T-helper 17 cell (primary cell): ENCODE data around the gene PKP3. TPM values are rescaled to one million over a fixed set of nuclear protein-coding genes. Genes with fewer than 3 reads are reported as not detected.
"Not testable (repeated sequence)": the region's sequence is repeated elsewhere in the genome, so short reads cannot be mapped to it uniquely, and the experiment has no call there.

ENCODE experiments used
- ATAC-seq: fragments of 150-1000 bp; cut with Tn5 transposase; 2 replicates; pipeline ENCODE4 v1.10.0; 2021; ENCODE audit warnings: mild to moderate bottlenecking, moderate library complexity
- DNase-seq, 3 donors: peaks; one replicate each; pipeline versions ENCODE4 v3.0.0 to v3.0.0-alpha.2; 2020 to 2021
- H3K9me3 ChIP-seq: one replicate; pipeline ENCODE4 v1.7.0; 2013; ENCODE audit warnings: low read length, mild to moderate bottlenecking; ENCODE audit not compliant: control insufficient read depth, poor library complexity, severe bottlenecking
- H3K27ac Mint-ChIP-seq: one replicate; pipeline ENCODE4 v1.8.0; 2022; ENCODE audit warnings: mild to moderate bottlenecking, moderate library complexity, mixed read lengths
- H3K27me3 Mint-ChIP-seq: one replicate; pipeline ENCODE4 v1.8.0; 2022; ENCODE audit warnings: mixed read lengths
- H3K36me3 Mint-ChIP-seq: one replicate; pipeline ENCODE4 v1.8.0; 2022; ENCODE audit warnings: low read depth, mixed read lengths
- H3K4me1 Mint-ChIP-seq: one replicate; pipeline ENCODE4 v1.8.0; 2022; ENCODE audit warnings: mild to moderate bottlenecking, mixed read lengths
- H3K4me3 Mint-ChIP-seq: one replicate; pipeline ENCODE4 v1.8.0; 2022; ENCODE audit warnings: mild to moderate bottlenecking, moderate library complexity, mixed read lengths
- total RNA-seq, 4 donors: library from RNA in 2 of 4; stranded (reverse) in 2 of 4; gene quantifications; one replicate each; pipeline ENCODE4 v1.2.3 and lab custom pipeline; 2022 to 2026

PKP3 gene
- total RNA-seq, 2 donors from 2014 or later: not detected

- peaks cover 6% of the 10 kb centered on the region for H3K36me3 Mint-ChIP-seq
- H3K9me3 ChIP-seq: no peaks in the 10 kb centered on the region
- ATAC-seq: no peak
- H3K27ac Mint-ChIP-seq: no peak overlapping the region
- no peak for DNase-seq
- H3K27me3 Mint-ChIP-seq: no peaks in the 10 kb centered on the region
- peaks cover 19% of the 10 kb centered on the region for H3K4me1 Mint-ChIP-seq
- H3K4me3 Mint-ChIP-seq: peak overlapping the region; percentile 12
These were observed 15.8 kb downstream of the PKP3 start for GRCh38 chr11:409600-410483.

- not testable (repeated sequence) for ATAC-seq, H3K27ac Mint-ChIP-seq, H3K9me3 ChIP-seq, H3K27me3 Mint-ChIP-seq, H3K4me3 Mint-ChIP-seq, DNase-seq, H3K36me3 Mint-ChIP-seq
- peaks cover 22% of the 10 kb centered on the region for H3K4me1 Mint-ChIP-seq
These were observed 16.7 kb downstream of the PKP3 start for GRCh38 chr11:410711-411110.

- H3K36me3 Mint-ChIP-seq, DNase-seq, H3K9me3 ChIP-seq, H3K27me3 Mint-ChIP-seq, ATAC-seq, H3K4me3 Mint-ChIP-seq, H3K27ac Mint-ChIP-seq: not testable (repeated sequence)
- peaks cover 25% of the 10 kb centered on the region for H3K4me1 Mint-ChIP-seq
These were observed 17.5 kb downstream of the PKP3 start for GRCh38 chr11:411520-411919.

- DNase-seq (peak in 1 of 3 donors; percentile 10), ATAC-seq (no peak)
- H3K36me3 Mint-ChIP-seq: peaks cover 7% of the 10 kb centered on the region
- H3K4me3 Mint-ChIP-seq: peak overlapping the region; percentile 100
- no peak overlapping the region for H3K27ac Mint-ChIP-seq
- H3K4me1 Mint-ChIP-seq: peaks cover 23% of the 10 kb centered on the region
- H3K9me3 ChIP-seq: no peaks in the 10 kb centered on the region
- no peaks in the 10 kb centered on the region for H3K27me3 Mint-ChIP-seq
These were observed 18.7 kb downstream of the PKP3 start for GRCh38 chr11:412641-413119.

- Mint-ChIP-seq H3K27ac (peak overlapping the region; percentile 91), H3K4me3 (peak overlapping the region; percentile 100), H3K27me3 (no peaks in the 10 kb centered on the region), H3K36me3 (peaks cover 7% of the 10 kb centered on the region), H3K4me1 (peaks cover 21% of the 10 kb centered on the region)
- DNase-seq (no peak), ATAC-seq (no peak)
- H3K9me3 ChIP-seq: no peaks in the 10 kb centered on the region
These were observed 19.4 kb downstream of the PKP3 start for GRCh38 chr11:413120-414081.

- DNase-seq (peak in 1 of 3 donors; percentile 4), ATAC-seq (peak; percentile 43)
- peak overlapping the region; percentile 100 for H3K4me3 Mint-ChIP-seq
- H3K9me3 ChIP-seq: no peaks in the 10 kb centered on the region
- peak overlapping the region; percentile 91 for H3K27ac Mint-ChIP-seq
- peaks cover 20% of the 10 kb centered on the region for H3K4me1 Mint-ChIP-seq
- H3K36me3 Mint-ChIP-seq: peaks cover 7% of the 10 kb centered on the region
- H3K27me3 Mint-ChIP-seq: no peaks in the 10 kb centered on the region
These were observed 20.4 kb downstream of the PKP3 start for GRCh38 chr11:414318-414857.

GRCh38 chr11:415640-416041, 21.6 kb downstream of the PKP3 start:
- DNase-seq (peak in 1 of 3 donors; percentile 10), ATAC-seq (no peak)
- H3K4me1 Mint-ChIP-seq: peaks cover 19% of the 10 kb centered on the region
- H3K27ac Mint-ChIP-seq: peak overlapping the region; percentile 91
- peaks cover 7% of the 10 kb centered on the region for H3K36me3 Mint-ChIP-seq
- no peaks in the 10 kb centered on the region for H3K9me3 ChIP-seq
- H3K27me3 Mint-ChIP-seq: no peaks in the 10 kb centered on the region
- H3K4me3 Mint-ChIP-seq: peak overlapping the region; percentile 100

- Mint-ChIP-seq H3K27me3 (no peaks in the 10 kb centered on the region), H3K4me1 (peaks cover 19% of the 10 kb centered on the region), H3K36me3 (peaks cover 7% of the 10 kb centered on the region), H3K27ac (peak overlapping the region; percentile 91), H3K4me3 (peak overlapping the region; percentile 100)
- DNase-seq (peak in 1 of 3 donors; percentile 10), ATAC-seq (no peak)
- H3K9me3 ChIP-seq: no peaks in the 10 kb centered on the region
These were observed 22.2 kb downstream of the PKP3 start for GRCh38 chr11:416051-416756.

- DNase-seq (peak; percentile 28 to 41 (median 35)), ATAC-seq (peak; percentile 20)
- Mint-ChIP-seq H3K27me3 (no peaks in the 10 kb centered on the region), H3K27ac (no peak overlapping the region), H3K4me1 (peaks cover 19% of the 10 kb centered on the region), H3K36me3 (peaks cover 7% of the 10 kb centered on the region), H3K4me3 (peak overlapping the region; percentile 100)
- no peaks in the 10 kb centered on the region for H3K9me3 ChIP-seq
These were observed 23.0 kb downstream of the PKP3 start for GRCh38 chr11:416757-417621.

- peak in 1 of 3 donors; percentile 8 for DNase-seq
- Mint-ChIP-seq H3K36me3 (peaks cover 7% of the 10 kb centered on the region), H3K27ac (peak overlapping the region; percentile 19), H3K4me1 (peaks cover 19% of the 10 kb centered on the region), H3K4me3 (peak overlapping the region; percentile 78), H3K27me3 (no peaks in the 10 kb centered on the region)
- no peak for ATAC-seq
- no peaks in the 10 kb centered on the region for H3K9me3 ChIP-seq
These were observed 23.8 kb downstream of the PKP3 start for GRCh38 chr11:417652-418342.
